Mesendoderm (in vitro differentiated cells): ENCODE results near the gene PAPOLA.

Experiments used
- DNase-seq: peaks from one replicate; pipeline ENCODE4 v3.0.0; 2013
- H2AK5ac ChIP-seq: 2 replicates; pipeline ENCODE4 v1.6.1; 2013; ENCODE audit warnings: low read length, inconsistent platforms
- H2BK120ac ChIP-seq: 2 replicates; pipeline ENCODE4 v1.6.1; 2013; ENCODE audit warnings: low read depth, mild to moderate bottlenecking, low read length, moderate library complexity, mixed read lengths
- H2BK15ac ChIP-seq: replicated peaks from 2 replicates; pipeline ENCODE4 v1.6.1; 2013; ENCODE audit warnings: low read depth, mild to moderate bottlenecking, moderate library complexity
- H2BK5ac ChIP-seq: 2 replicates; pipeline ENCODE4 v1.6.1; 2013; ENCODE audit warnings: low read length, inconsistent platforms
- H3K18ac ChIP-seq: 2 replicates; pipeline ENCODE4 v1.6.1; 2013; ENCODE audit warnings: mild to moderate bottlenecking, low read length, mixed read lengths
- H3K23ac ChIP-seq: one replicate; pipeline ENCODE4 v1.6.1; 2013; ENCODE audit warnings: low read length
- H3K27ac ChIP-seq: 2 replicates; pipeline ENCODE4 v1.5.1; 2013; ENCODE audit warnings: low read depth, mild to moderate bottlenecking, inconsistent platforms, low read length, moderate library complexity
- H3K27me3 ChIP-seq: 2 replicates; pipeline ENCODE4 v1.6.1; 2013; ENCODE audit warnings: low read length, control low read depth, mild to moderate bottlenecking, inconsistent platforms; ENCODE audit not compliant: insufficient read depth, poor library complexity
- H3K36me3 ChIP-seq: 2 replicates; pipeline ENCODE4 v1.6.1; 2013; ENCODE audit warnings: low read length, inconsistent platforms; ENCODE audit not compliant: control insufficient read depth, insufficient read depth
- H3K4ac ChIP-seq: one replicate; pipeline ENCODE4 v1.6.1; 2013; ENCODE audit warnings: low read depth, mild to moderate bottlenecking, low read length, moderate library complexity
- H3K4me1 ChIP-seq: 2 replicates; pipeline ENCODE4 v1.6.1; 2013; ENCODE audit warnings: low read depth, low read length, inconsistent platforms; ENCODE audit not compliant: control insufficient read depth
- H3K4me2 ChIP-seq: 2 replicates; pipeline ENCODE4 v1.6.1; 2013; ENCODE audit warnings: low read length
- H3K4me3 ChIP-seq: 2 replicates; pipeline ENCODE4 v1.5.1; 2013; ENCODE audit warnings: mild to moderate bottlenecking, low read length
- H3K56ac ChIP-seq: one replicate; pipeline ENCODE4 v1.6.1; 2013; ENCODE audit warnings: low read length
- H3K79me1 ChIP-seq: 2 replicates; pipeline ENCODE4 v1.6.1; 2013; ENCODE audit warnings: low read length, inconsistent platforms
- H3K79me2 ChIP-seq: 2 replicates; pipeline ENCODE4 v1.6.1; 2013; ENCODE audit warnings: mild to moderate bottlenecking, low read length; ENCODE audit not compliant: control insufficient read depth, insufficient read depth
- H3K9ac ChIP-seq: 2 replicates; pipeline ENCODE4 v1.6.1; 2013; ENCODE audit warnings: low read length, inconsistent platforms
- H4K5ac ChIP-seq: one replicate; pipeline ENCODE4 v1.6.1; 2013; ENCODE audit warnings: low read length
- H4K8ac ChIP-seq: one replicate; pipeline ENCODE4 v1.6.1; 2013; ENCODE audit warnings: low read depth, mild to moderate bottlenecking, control low read depth, low read length, moderate library complexity
- WGBS: extraction: QIAGEN DNeasy Blood & Tissue Kit; methylation state at CpG from one replicate; pipeline ENCODE4 v1.1.7; 2013; ENCODE audit warnings: low lambda C conversion rate, missing lambda C conversion rate; ENCODE audit not compliant: insufficient coverage; ENCODE audit errors: extremely low coverage; 5-methylcytosine and 5-hydroxymethylcytosine counted together

The PAPOLA gene

GRCh38 chr14:96588410-96589257 lies 86.5 kb downstream of the PAPOLA start:
- no CpG with 5 or more reads among the region's 22 CpGs for WGBS

GRCh38 chr14:96589577-96589976 lies 87.4 kb downstream of the PAPOLA start:
- no peak overlapping the region for H3K4me2 ChIP-seq

More at GRCh38 chr14:96588410-96589257, 86.5 kb downstream of the PAPOLA start:
- H3K18ac ChIP-seq: no peak overlapping the region
- no peak overlapping the region for H3K27ac ChIP-seq
- H4K8ac ChIP-seq: no peak overlapping the region
- no peaks in the 10 kb centered on the region for H3K4me1 ChIP-seq
- H3K79me1 ChIP-seq: no peaks in the 10 kb centered on the region
- H3K36me3 ChIP-seq: no peaks in the 10 kb centered on the region
- H4K5ac ChIP-seq: no peak overlapping the region
- H2BK120ac ChIP-seq: no peak overlapping the region
- H3K27me3 ChIP-seq: no peaks in the 10 kb centered on the region
- H3K79me2 ChIP-seq: no peaks in the 10 kb centered on the region
- H3K9ac ChIP-seq: no peak overlapping the region
- no peak overlapping the region for H2AK5ac ChIP-seq
- no peak overlapping the region for H2BK5ac ChIP-seq
- DNase-seq: no peak
- H3K4ac ChIP-seq: no peak overlapping the region
- no peak overlapping the region for H3K4me2 ChIP-seq
- no peak overlapping the region for H3K4me3 ChIP-seq
- no peak overlapping the region for H3K23ac ChIP-seq
- H3K56ac ChIP-seq: no peak overlapping the region
- H2BK15ac ChIP-seq: no peak overlapping the region

GRCh38 chr14:96590190-96590864 lies 88.1 kb downstream of the PAPOLA start:
- H2AK5ac ChIP-seq: no peak overlapping the region
- H3K4ac ChIP-seq: no peak overlapping the region
- no peak overlapping the region for H3K27ac ChIP-seq
- H3K4me3 ChIP-seq: no peak overlapping the region
- H2BK5ac ChIP-seq: no peak overlapping the region
- WGBS: no CpG with 5 or more reads among the region's 9 CpGs
- H3K27me3 ChIP-seq: no peaks in the 10 kb centered on the region
- H3K56ac ChIP-seq: no peak overlapping the region
- no peaks in the 10 kb centered on the region for H3K4me1 ChIP-seq
- H2BK15ac ChIP-seq: no peak overlapping the region
- no peak overlapping the region for H3K4me2 ChIP-seq
- no peak overlapping the region for H3K9ac ChIP-seq
- no peak overlapping the region for H2BK120ac ChIP-seq
- no peak overlapping the region for H4K8ac ChIP-seq
- no peaks in the 10 kb centered on the region for H3K79me1 ChIP-seq
- H4K5ac ChIP-seq: no peak overlapping the region
- H3K23ac ChIP-seq: no peak overlapping the region
- no peak for DNase-seq
- no peaks in the 10 kb centered on the region for H3K79me2 ChIP-seq
- no peaks in the 10 kb centered on the region for H3K36me3 ChIP-seq
- no peak overlapping the region for H3K18ac ChIP-seq

More at GRCh38 chr14:96589577-96589976, 87.4 kb downstream of the PAPOLA start:
- Histone ChIP-seq H3K56ac (no peak overlapping the region), H3K27ac (no peak overlapping the region), H4K5ac (no peak overlapping the region), H3K18ac (no peak overlapping the region), H3K4me1 (no peaks in the 10 kb centered on the region), H3K79me2 (no peaks in the 10 kb centered on the region), H2BK15ac (no peak overlapping the region), H2BK120ac (no peak overlapping the region), H2AK5ac (no peak overlapping the region), H4K8ac (no peak overlapping the region), H3K23ac (no peak overlapping the region), H3K9ac (no peak overlapping the region), H2BK5ac (no peak overlapping the region), H3K4me3 (no peak overlapping the region), H3K36me3 (no peaks in the 10 kb centered on the region), H3K27me3 (no peaks in the 10 kb centered on the region), H3K4ac (no peak overlapping the region), H3K79me1 (no peaks in the 10 kb centered on the region)
- WGBS: no CpG with 5 or more reads among the region's 3 CpGs
- DNase-seq: no peak

- Histone ChIP-seq H3K27ac (no peak overlapping the region), H3K18ac (no peak overlapping the region), H2BK15ac (no peak overlapping the region), H3K4me2 (peak overlapping the region; percentile 41), H2BK120ac (no peak overlapping the region), H3K27me3 (no peaks in the 10 kb centered on the region), H4K5ac (no peak overlapping the region), H2AK5ac (no peak overlapping the region), H3K79me1 (no peaks in the 10 kb centered on the region), H3K4ac (no peak overlapping the region), H2BK5ac (no peak overlapping the region), H3K4me3 (no peak overlapping the region), H4K8ac (no peak overlapping the region), H3K36me3 (no peaks in the 10 kb centered on the region), H3K56ac (no peak overlapping the region), H3K79me2 (no peaks in the 10 kb centered on the region), H3K23ac (no peak overlapping the region), H3K9ac (no peak overlapping the region), H3K4me1 (no peaks in the 10 kb centered on the region)
- no peak for DNase-seq
- no CpG with 5 or more reads among the region's 54 CpGs for WGBS
These were observed 90.6 kb downstream of the PAPOLA start for GRCh38 chr14:96592591-96593386.

GRCh38 chr14:96594961-96595360 lies 92.8 kb downstream of the PAPOLA start:
- Histone ChIP-seq H3K36me3 (no peaks in the 10 kb centered on the region), H3K79me1 (no peaks in the 10 kb centered on the region), H2BK15ac (no peak overlapping the region), H2BK120ac (no peak overlapping the region), H3K4me3 (no peak overlapping the region), H3K9ac (no peak overlapping the region), H4K8ac (no peak overlapping the region), H3K18ac (no peak overlapping the region), H3K4me2 (no peak overlapping the region), H3K56ac (no peak overlapping the region), H2AK5ac (no peak overlapping the region), H3K27ac (no peak overlapping the region), H2BK5ac (no peak overlapping the region), H3K4ac (no peak overlapping the region), H3K27me3 (no peaks in the 10 kb centered on the region), H3K4me1 (no peaks in the 10 kb centered on the region), H4K5ac (no peak overlapping the region), H3K23ac (no peak overlapping the region), H3K79me2 (no peaks in the 10 kb centered on the region)
- no CpG with 5 or more reads among the region's 6 CpGs for WGBS
- DNase-seq: no peak
